Measurements from ENCODE around the gene TMEM54. TPM values are rescaled to one million over a fixed set of nuclear protein-coding genes. Genes with fewer than 3 reads are reported as not detected.

The TMEM54 gene
- total RNA-seq, 2 donors from 2014 or later: 40.2 to 41.2 TPM

- TF ChIP-seq CTCF (IDR thresholded peaks at IDR 0.05): no peak
- no peak for TF ChIP-seq POLR2A (IDR thresholded peaks at IDR 0.05)
- ATAC-seq (no peak), DNase-seq (no peak)
- H3K4me3 ChIP-seq: no peak overlapping the region
- intact Hi-C loops (cut with DNase I): no loop called here
- no peaks in the 10 kb centered on the region for H3K36me3 ChIP-seq (replicated peaks in 1 of 2; ENCODE audit: insufficient read depth in 1 of 2, low read depth in 2 of 2)
- peaks cover 0 to 14% of the 10 kb centered on the region in 2 donors for H3K27me3 ChIP-seq
- H3K9me3 ChIP-seq: no peaks in the 10 kb centered on the region
- peaks cover 21% of the 10 kb centered on the region for H3K4me1 ChIP-seq
- no peak overlapping the region for H3K27ac ChIP-seq
- 60 to 67% methylated on average over 3 to 4 of the region's 4 CpGs for WGBS, 2 donors
Measured at GRCh38 chr1:32884032-32884372, 17.2 kb downstream of the TMEM54 start.

GRCh38 chr1:32883338-32884031 is 17.7 kb downstream of the TMEM54 start:
- peaks cover 0 to 14% of the 10 kb centered on the region in 2 donors for H3K27me3 ChIP-seq
- no peaks in the 10 kb centered on the region for H3K36me3 ChIP-seq (replicated peaks in 1 of 2; ENCODE audit: insufficient read depth in 1 of 2, low read depth in 2 of 2)
- no peak for DNase-seq
- H3K4me3 ChIP-seq: no peak overlapping the region
- 79 to 84% methylated on average over 7 of the region's 7 CpGs for WGBS, 2 donors
- TF ChIP-seq CTCF (IDR thresholded peaks at IDR 0.05) (no peak), POLR2A (IDR thresholded peaks at IDR 0.05) (no peak)
- H3K9me3 ChIP-seq: no peaks in the 10 kb centered on the region
- intact Hi-C loops (cut with DNase I): no loop called here
- no peak for ATAC-seq
- H3K4me1 ChIP-seq: peaks cover 21% of the 10 kb centered on the region
- H3K27ac ChIP-seq: no peak overlapping the region

- Histone ChIP-seq H3K4me1 (peaks cover 21% of the 10 kb centered on the region), H3K9me3 (no peaks in the 10 kb centered on the region), H3K36me3 (replicated peaks in 1 of 2; ENCODE audit: insufficient read depth in 1 of 2, low read depth in 2 of 2) (no peaks in the 10 kb centered on the region), H3K27ac (no peak overlapping the region), H3K4me3 (no peak overlapping the region), H3K27me3 (peaks cover 0 to 14% of the 10 kb centered on the region in 2 donors)
- TF ChIP-seq POLR2A (IDR thresholded peaks at IDR 0.05) (no peak), CTCF (IDR thresholded peaks at IDR 0.05) (no peak)
- intact Hi-C loops (cut with DNase I): no loop called here
- ATAC-seq: no peak
- 31 to 40% methylated on average over 19 to 22 of the region's 22 CpGs for WGBS, 2 donors
- DNase-seq: no peak
Measured at GRCh38 chr1:32881871-32882850, 19.0 kb downstream of the TMEM54 start.

- intact Hi-C loops (cut with DNase I): no loop called here
- 45 to 71% methylated on average over 5 of the region's 5 CpGs for WGBS, 2 donors
- Histone ChIP-seq H3K27me3 (peaks cover 0 to 8% of the 10 kb centered on the region in 2 donors), H3K4me1 (peaks cover 22% of the 10 kb centered on the region), H3K36me3 (replicated peaks in 1 of 2; ENCODE audit: insufficient read depth in 1 of 2, low read depth in 2 of 2) (no peaks in the 10 kb centered on the region), H3K27ac (no peak overlapping the region), H3K4me3 (no peak overlapping the region), H3K9me3 (no peaks in the 10 kb centered on the region)
- ATAC-seq (no peak), DNase-seq (no peak)
- no peak for TF ChIP-seq POLR2A (IDR thresholded peaks at IDR 0.05)
- no peak for TF ChIP-seq CTCF (IDR thresholded peaks at IDR 0.05)
Measured at GRCh38 chr1:32881291-32881690, 19.9 kb downstream of the TMEM54 start.
